HG03175 (cell line): ENCODE results near the gene IL21.
"Not testable (repeated sequence)": the region's sequence is repeated elsewhere in the genome, so short reads cannot be mapped to it uniquely, and the experiment has no call there.

Experiments
- ATAC-seq: cut with Tn5 transposase; IDR thresholded peaks from one replicate; pipeline ENCODE4 v1.9.1; 2021; ENCODE audit warnings: mild to moderate bottlenecking, moderate library complexity; ENCODE audit not compliant: unreplicated experiment

The IL21 gene

DNA sequence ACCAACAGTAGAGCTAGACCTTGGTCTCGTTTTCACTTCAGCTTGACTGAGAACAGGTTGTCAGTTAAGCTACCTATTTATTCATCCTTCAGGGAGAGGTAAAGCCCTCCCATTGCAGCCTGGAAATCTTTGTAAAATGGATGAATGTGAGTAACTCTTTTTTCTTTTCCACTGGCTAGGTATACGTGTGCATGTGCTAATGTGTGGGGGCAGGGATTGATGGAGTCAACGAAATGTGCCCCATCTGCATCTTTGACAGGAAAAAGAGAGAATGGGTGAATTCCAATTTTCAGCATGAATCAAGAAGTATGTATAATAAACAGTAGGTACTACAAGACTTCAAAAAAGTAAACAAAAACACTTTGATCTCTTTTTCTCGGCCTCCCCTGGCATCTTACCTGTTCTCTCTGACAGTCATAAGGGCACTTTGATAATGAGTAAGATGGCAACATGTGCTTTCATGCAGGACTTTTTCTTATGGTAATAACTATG is at the start of gene IL21:
Gene IL21, minus strand, starts transcription at position 51 of the 492 bp plus-strand sequence. CDS start 55 bp downstream, outside the sequence.
- ATAC-seq, result no peak

DNA sequence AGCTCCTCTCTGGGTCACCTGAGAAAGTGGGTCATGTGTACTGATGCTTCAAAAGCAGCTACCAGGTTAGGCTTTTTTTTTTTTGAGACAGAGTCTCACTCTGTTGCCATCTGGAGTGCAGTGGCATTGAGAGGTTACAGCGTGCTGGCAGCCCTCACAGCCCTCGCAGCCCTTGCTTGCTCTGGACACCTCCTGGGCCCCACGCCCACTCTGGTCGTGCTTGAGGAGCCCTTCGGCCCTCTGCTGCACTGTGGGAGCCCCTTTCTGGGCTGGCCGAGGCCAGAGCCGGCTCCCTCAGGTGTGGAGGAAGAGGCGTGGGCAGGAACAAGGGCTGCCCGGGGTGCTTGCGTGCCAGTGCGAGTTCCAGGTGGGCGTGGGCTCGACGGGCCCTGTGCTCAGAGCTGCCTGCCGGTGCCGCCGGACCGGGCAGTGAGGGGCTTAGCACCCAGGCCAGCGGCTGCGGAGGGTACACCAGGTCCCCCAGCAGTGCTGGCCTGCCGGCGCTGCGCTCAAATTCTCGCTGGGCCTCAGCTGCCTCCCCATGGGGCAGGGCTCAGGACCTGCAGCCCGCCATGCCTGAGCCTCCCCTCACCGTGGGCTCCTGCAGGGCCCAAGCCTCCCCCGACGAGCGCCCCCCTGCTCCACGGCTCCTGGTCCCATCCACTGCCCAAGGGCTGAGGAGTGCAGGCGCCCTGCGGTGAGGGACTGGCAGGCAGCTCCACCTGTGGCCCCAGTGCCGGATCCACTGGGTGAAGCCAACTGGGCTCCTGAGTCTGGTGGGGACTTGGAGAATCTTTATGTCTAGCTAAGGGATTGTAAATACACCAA is 49.3 kb upstream of the IL21 start:
- no peak for ATAC-seq

DNA sequence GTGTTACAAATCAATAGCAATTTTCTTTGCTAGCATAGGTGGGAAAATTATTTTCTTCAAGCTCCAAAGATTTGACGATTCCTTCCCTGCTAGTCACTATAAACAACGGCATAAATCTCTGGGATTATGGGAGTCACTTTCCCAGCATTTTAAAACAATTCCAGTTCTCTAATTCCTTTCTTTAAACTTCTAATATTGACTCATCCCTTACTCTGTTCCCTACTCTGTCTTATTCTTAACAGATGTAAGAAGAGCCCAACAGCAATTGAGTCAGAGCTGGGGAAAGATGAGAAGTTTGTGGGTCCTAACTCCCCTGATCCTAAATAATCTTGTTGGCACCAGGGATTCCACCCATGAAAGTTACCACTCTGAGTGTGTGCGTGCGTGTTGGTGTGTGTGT is 47.4 kb upstream of the IL21 start:
- no peak for ATAC-seq

DNA sequence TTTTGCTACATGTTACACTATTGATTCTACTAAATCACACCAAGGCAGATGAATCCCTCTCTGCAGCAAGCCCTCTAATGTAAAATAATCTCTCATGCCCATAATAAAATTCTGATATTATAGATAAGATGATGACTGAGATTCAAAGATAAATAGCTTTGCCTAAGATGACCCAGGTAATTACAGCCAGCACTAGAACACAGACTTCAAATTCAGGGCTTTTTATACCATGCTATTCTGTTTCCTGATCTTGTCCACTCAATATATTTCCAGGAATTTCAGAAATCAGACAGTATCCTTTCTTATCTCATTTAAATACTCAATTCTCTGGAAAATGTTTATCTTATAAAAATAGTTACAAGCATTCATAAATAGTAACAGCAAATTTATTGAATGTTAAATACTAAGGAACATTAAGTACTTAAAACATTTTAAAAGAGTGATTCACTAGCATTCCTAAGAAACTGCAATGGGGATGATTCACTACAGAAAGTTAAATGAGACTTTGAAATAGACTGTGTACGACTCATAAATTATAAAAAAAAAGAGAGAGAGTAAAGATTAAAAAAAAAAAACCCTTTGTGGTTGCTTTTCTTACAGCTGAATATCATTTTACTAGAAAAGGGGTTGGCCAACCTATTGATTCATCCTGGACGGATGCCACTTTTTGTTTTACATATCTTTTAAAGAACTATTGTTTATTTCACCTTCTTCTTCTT is 45.8 kb upstream of the IL21 start:
- ATAC-seq, result no peak

DNA sequence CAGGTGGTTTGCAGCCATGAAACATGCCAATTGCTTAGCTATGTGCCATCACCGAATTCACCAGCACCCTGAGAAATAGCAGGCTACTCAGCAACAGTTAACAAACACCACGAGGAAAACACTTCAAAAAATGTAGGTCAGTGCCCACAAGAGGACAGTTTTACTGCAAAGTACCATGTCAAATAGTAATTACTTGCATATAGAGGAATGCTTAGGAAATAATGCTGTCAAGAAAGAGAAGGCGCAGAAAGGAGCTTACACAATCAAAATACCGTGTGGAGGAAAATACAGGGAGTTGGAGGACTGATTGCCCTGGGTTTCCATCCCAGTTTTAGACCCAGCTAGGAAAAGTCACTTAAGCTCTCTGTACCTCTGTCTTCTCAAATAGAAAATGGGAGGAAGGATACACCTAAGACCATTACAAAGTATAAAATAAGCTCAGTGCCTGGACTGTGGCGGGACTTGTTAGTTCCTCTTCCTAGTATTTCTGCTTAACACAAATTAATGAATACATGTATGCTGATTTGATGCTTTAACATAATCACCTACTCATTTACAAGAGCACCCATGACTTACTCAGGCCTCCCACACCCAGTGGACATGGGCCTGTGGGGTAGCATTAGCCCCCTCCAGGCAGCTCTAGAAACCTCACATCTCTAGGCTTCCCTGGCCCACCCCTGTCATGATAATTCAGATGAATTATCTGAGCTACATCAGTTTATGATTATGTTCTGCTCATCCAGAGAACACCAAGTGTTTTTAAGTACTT is 44.5 kb upstream of the IL21 start:
- no peak for ATAC-seq

DNA sequence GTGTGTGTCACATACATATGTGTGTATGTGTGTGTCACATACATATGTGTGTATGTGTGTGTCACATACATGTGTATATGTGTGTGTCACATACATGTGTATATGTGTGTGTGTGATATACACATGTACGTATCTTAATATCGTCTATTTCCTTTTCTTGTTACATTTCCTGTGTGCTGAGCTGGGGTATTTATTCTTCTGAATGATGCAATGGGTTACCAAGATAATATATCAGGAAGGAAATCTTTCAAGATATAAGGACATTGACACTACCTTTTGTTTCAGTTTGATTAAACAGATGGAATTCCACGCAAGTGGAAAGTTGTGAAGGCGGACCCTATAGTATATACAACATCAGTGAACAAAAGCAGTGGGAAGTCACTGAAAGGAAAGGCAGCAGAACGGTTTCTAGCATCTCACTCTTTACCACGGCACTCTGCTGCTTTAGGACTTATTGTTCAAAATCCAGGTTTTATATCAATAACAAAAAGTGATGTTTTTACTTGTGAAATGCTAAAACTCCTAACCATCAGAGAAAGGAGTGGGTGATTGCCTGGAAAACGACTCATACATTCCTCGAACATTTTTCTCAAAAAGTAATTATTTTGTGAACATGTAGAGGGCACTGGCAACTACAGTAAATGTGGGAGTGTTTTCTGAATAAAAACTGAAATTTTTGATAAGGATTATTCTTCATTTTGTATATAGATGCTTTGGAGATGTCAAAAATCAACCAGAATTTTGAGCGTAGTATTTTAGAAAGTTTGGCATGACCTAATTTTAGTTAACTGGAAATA is 43.1 kb upstream of the IL21 start:
- ATAC-seq, result no peak

DNA sequence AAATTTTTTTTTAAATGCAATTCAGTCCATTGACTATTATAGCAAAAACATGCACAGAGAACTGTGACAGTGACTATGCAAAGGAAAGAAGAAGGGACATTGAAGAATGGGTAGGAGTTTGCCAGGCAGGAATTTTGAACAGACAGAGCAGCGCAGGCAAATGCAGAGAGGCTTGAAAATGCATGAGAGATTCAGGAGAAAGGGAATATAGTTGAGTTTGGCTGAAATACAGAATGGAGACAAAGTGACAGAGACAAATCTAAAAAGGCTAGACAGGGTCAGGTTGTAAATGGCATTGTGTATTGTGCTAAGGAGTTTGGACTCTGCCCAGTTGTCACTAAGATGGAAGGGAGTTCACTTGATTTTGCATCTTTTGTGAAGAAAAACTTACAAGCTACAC is 42.4 kb upstream of the IL21 start:
- no peak for ATAC-seq

DNA sequence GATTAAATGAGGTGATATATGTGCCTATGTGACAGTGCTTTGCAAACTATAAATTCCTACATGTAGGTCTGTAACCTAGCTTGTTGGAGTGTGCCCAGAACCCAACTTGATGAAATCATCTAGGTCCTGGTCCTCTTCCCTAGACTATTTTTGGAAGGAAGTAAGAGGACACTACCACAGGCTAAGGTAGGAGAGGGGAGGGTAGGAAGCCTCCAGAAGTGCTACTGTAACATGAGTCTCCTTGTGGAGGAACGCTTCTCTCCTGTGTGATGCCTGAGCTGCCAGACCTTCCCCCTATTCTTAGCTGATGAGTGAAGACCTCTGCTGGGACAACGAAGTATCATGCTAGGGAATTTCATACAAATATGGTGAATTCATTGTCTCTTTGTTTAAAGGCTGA is 41.8 kb upstream of the IL21 start:
- ATAC-seq, result no peak

DNA sequence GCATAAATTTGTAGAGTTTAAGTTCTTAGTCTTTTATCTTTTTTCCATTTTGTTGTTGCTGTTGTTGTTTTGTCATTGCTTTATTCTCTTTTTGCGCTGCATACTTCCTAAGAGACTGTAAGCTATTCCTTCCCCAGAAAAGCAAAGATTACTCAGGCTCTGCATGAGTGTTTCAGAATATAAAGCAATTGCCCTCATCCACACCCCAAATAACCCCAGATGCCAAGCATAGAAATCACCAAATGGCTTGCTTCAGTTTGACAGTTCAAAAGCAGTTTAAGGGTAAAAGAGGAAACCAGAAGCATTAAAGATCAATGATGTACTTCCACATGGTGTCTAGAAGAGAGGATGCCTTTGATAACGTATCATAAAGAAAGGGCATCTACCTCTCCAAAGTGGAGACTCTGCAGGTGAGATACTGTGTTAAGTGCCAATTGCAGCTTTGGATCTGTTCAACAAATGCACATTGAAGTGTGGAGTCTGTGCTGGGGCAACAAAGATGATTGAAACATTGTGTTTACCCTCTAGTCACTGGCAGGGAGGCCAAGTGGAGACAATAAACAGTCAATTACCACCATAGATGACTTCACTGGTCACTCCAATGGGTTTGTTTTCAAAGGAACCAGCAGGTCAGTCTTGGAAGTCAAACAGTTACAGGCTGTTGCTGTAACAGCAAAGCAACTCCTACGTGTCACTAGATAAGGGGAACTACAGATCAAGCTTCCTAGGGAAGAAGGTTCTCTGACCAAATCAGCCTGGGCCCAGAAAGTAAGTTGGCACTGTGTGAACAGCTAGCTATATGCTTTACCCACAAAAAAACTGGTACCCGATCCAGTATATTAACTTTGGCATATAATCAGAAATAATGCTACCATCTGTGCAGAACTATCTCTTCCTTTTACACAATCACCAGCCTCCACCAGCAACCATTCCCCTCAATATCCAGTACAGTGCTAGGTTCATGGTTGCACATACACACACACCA is 40.6 kb upstream of the IL21 start:
- ATAC-seq, result no peak

DNA sequence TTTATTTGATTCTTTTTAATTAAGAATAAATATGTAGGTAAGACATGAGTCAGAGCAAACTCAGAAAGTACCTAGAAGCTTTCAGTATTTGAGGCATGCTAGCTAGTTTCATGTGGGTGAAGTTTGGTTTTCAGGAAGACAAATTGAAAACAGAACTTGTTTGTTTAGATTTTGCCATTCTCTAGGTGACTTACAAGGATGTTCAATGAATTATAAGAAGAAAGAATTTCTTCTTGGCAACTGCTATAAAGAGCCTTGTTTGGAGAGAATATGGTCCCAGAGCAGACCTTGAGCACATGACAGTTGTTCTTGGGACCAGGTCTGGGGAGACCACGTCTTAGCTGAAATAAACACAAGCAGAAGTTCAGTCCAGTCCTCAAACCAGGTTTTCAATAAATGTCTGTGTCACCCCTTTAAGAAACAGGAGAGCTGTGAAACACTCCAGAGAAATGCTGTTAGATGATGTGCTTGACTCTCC is 38.0 kb upstream of the IL21 start:
- ATAC-seq, result peak; percentile 78

DNA sequence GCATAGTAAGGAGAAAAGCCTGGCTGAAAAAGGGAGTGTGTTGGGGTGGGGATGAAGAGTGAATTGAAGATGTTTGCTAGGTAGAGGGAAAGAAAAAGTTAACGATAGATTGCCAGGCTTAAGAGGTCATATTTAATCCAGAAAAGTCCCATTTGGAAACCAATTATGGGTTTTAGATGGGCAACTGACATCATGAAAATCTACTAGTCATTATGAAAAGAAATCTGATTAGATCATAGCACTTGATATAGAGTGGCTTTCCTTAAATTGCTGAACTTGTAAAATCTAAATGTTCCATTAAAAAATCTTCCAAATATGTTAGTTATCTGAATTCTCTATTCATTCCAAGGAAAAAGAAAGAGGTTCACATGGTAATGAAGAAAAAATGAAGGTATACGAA is 37.5 kb upstream of the IL21 start:
- ATAC-seq, result no peak

DNA sequence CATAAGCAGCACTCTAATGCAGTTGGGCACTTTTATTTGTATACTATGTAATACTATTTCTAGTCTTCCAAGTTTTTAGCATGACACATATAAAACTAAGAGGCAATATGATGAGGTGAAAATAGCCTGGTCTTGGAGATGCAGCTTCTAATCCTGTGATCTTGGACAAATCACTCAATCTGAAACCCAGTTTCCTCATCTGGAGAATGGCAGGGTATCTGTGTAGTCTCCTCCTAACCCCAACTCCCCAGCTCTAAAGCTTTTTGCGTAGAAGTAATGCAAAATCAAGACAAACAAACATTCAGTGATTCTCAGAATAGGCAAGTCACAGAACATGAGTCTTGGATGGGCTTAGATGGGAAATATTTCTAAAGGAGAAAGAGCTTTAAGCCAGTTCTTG is 36.7 kb upstream of the IL21 start:
- no peak for ATAC-seq

DNA sequence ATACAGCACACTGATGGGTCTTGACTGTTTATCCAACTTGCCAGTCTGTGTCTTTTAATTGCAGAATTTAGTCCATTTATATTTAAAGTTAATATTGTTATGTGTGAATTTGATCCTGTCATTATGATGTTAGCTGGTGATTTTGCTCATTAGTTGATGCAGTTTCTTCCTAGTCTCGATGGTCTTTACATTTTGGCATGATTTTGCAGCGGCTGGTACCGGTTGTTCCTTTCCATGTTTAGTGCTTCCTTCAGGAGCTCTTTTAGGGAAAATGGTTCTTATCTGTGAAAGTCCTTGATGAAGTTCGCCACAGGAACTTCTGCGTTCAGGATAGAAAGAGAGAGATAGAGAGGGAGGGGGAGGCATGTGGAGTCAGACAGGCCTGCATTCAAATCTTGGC is 35.7 kb upstream of the IL21 start:
- ATAC-seq, result not testable (repeated sequence)

DNA sequence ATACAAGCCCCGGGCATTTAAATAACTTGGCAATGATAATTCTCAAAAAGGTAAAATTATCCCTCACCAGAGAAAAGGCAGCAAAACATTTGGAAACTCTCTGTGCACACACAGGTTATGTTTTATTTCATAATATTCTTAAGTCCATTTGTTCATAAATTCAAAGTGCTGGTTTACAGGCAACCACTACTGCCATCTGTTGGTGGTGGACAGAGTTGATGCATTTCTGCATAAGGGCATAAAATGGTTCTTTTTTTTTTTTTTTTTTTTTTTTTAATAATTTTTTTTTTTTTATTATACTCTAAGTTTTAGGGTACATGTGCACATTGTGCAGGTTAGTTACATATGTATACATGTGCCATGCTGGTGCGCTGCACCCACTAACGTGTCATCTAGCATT is 31.5 kb upstream of the IL21 start:
- ATAC-seq, result peak; percentile 66

DNA sequence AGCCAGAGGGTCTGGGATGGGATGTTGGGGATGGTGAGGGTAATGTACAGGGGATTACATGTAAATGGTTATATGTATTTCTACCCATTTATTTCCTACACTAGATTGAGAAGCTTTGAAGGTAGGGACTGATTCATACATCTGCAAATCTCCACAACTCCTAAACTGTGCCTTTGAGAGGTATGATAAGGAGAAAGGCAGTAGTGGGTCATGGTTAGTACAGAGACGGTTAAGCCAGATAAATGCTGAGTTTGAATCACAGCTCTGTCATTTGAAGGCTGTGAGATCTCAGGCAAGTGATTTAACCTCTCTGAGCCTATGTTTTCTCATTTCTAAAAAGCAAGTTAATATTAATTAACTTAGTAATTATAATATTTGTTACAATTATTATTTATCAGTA is 29.3 kb upstream of the IL21 start:
- no peak for ATAC-seq

DNA sequence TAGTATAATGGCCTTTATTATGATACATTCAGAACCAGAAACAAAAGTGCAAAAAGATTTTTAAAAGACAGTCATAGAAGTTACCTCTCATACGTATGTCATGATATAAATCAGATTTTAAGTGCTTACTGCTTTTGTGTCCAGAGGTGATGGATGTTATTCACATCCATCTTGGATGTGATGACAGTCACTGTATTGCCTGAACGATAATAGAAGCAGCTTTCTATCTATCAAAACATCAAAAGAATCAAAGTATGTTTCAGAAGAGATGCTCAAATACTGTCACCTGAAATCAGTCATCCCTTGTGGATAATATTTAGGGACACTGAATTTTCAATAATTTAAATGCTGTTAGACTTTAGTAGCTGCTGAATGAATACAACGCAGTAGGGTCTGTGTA is 26.8 kb upstream of the IL21 start:
- no peak for ATAC-seq

DNA sequence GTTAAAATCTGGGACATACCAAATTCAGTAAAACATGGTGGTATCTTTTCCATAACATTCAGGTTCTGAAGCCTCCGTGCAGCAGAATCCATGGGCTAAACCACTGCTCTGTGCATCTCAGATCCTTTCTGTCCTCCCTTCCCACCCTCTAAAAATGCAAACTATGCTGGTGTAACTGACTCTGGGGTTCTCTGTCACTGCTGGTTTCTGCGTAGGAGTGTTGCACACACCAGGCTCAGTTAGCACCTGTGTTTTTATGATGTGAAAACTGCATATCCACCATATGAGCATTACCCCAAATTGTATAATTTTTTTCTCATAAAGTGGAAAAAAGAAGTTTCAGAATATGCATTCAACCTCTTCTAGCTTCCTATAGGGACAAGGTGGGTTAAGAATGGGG is 22.4 kb upstream of the IL21 start:
- no peak for ATAC-seq

DNA sequence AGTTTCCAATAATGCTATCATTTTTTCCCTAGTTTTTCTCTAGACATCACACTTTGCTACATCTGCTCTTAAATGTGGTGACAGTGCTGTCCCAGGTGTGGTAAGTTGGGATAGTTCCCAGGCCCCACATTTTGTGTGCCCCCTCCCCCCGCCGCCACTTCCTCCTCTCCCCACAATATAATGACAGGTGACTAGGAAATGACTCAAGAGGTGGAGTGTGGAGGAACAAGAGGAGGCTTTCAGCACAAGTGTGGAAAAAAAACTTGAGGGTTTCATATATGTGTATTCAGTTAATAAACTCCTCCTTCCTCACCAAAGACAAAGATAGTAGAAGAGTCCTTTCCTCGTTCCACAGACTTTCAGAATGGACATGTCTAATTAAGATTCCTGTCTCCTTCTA is 18.3 kb upstream of the IL21 start:
- no peak for ATAC-seq

DNA sequence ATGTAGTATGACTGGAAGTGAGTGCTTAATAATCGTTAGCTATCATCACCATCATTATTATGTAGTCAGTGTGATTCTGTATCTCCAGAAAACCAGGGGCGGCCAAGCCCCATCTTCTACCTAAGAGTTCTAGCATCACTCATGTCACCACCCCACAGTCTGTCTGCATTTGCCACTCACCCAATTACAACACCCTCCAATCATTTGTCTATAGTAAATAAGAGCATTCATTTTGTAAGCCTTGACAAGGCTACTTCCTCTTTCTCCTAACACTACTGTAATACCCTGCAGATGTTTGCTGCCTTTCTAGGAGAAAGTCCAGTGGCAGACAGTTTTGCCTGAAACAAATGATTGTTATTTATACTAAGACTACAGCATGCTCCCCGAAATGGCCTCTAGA is 15.8 kb upstream of the IL21 start:
- ATAC-seq, result peak; percentile 62
